ENCODE results near the gene KCNV2. TPM values are rescaled to one million over a fixed set of nuclear protein-coding genes. Genes with fewer than 3 reads are reported as not detected.

The KCNV2 gene
- total RNA-seq, 2 donors from 2014 or later = not detected

- no peak overlapping the region for H3K4me3 ChIP-seq
- no peak overlapping the region for H3K27ac ChIP-seq
- DNase-seq (no peak), ATAC-seq (no peak)
- H3K9me3 ChIP-seq = no peaks in the 10 kb centered on the region
- WGBS, 2 donors = 94 to 100% methylated on average over 3 of the region's 3 CpGs
- peaks cover 4 to 12% of the 10 kb centered on the region in 2 donors for H3K36me3 ChIP-seq (replicated peaks in 1 of 2; ENCODE audit: insufficient read depth in 1 of 2, low read depth in 2 of 2)
- TF ChIP-seq CTCF (IDR thresholded peaks at IDR 0.05) (no peak), POLR2A (IDR thresholded peaks at IDR 0.05) (no peak)
- H3K4me1 ChIP-seq = no peaks in the 10 kb centered on the region
- H3K27me3 ChIP-seq = no peaks in the 10 kb centered on the region
- intact Hi-C loops (cut with DNase I) = no loop called here
Measured at GRCh38 chr9:2777454-2777853, 60.1 kb downstream of the KCNV2 start.

GRCh38 chr9:2778816-2779215, 61.5 kb downstream of the KCNV2 start:
- H3K36me3 ChIP-seq (replicated peaks in 1 of 2; ENCODE audit: insufficient read depth in 1 of 2, low read depth in 2 of 2) = peaks cover 4 to 12% of the 10 kb centered on the region in 2 donors
- no peak for ATAC-seq
- 88 to 90% methylated on average over 2 of the region's 2 CpGs for WGBS, 2 donors

More at GRCh38 chr9:2778816-2779215, 61.5 kb downstream of the KCNV2 start:
- Histone ChIP-seq H3K9me3 (no peaks in the 10 kb centered on the region), H3K4me1 (no peaks in the 10 kb centered on the region), H3K27ac (no peak overlapping the region), H3K27me3 (no peaks in the 10 kb centered on the region), H3K4me3 (no peak overlapping the region)
- TF ChIP-seq CTCF (IDR thresholded peaks at IDR 0.05) (no peak), POLR2A (IDR thresholded peaks at IDR 0.05) (no peak)
- no peak for DNase-seq
- intact Hi-C loops (cut with DNase I) = no loop called here

Other genes with a start within 250 kb of the KCNV2 start
- 10 to 100 TPM; 14.8 to 18.1 TPM for gene VLDLR, start 95.7 kb upstream of the KCNV2 start, total RNA-seq
- gene PUM3, start 126.6 kb downstream of the KCNV2 start, total RNA-seq = 100 to 1,000 TPM in 1 of 2 donors, 10 to 100 TPM in 1; 24.4 to 116 TPM